HFFc6 (cell line): ENCODE results near the gene NCAM2. TPM values are rescaled to one million over a fixed set of nuclear protein-coding genes. Genes with fewer than 3 reads are reported as not detected.

Experiments
- DNase-seq: peaks from one replicate; pipeline ENCODE4 v3.0.0-alpha.2; 2018
- H3K27ac Mint-ChIP-seq: 2 replicates; pipeline ENCODE4 v1.8.0; 2020; ENCODE audit warnings: mild to moderate bottlenecking, mixed read lengths
- H3K27me3 Mint-ChIP-seq: 2 replicates; pipeline ENCODE4 v1.8.0; 2021; ENCODE audit warnings: mild to moderate bottlenecking, moderate library complexity, mixed read lengths; ENCODE audit not compliant: insufficient read depth
- H3K36me3 Mint-ChIP-seq: 2 replicates; pipeline ENCODE4 v1.8.0; 2021; ENCODE audit warnings: low read depth, mixed read lengths
- H3K4me1 Mint-ChIP-seq: 2 replicates; pipeline ENCODE4 v1.8.0; 2020; ENCODE audit warnings: low read depth, mixed read lengths
- H3K4me3 Mint-ChIP-seq: 2 replicates; pipeline ENCODE4 v1.8.0; 2020; ENCODE audit warnings: mild to moderate bottlenecking, moderate library complexity, mixed read lengths
- H3K9me3 Mint-ChIP-seq: 2 replicates; pipeline ENCODE4 v1.8.0; 2020; ENCODE audit warnings: mild to moderate bottlenecking, mixed read lengths
- total RNA-seq, 6 experiments: library from RNA; stranded (reverse); fragmentation: NEBNext Ultra II Directional; extraction: Animal tissue kit (Norgen Biotek cat#: 25700); gene quantifications; 2 replicates in 1 of 6; 3 replicates in 5 of 6; pipeline ENCODE4 v1.2.3, GENCODE V29; 2021
- TF ChIP-seq, protein P1 (sequence below): fragments of 200-600 bp; sonication (generic); IDR thresholded peaks from 2 replicates; pipeline ENCODE4 v1.5.0; 2021; ENCODE audit warnings: antibody characterized with exemption, mild to moderate bottlenecking

Gene NCAM2
- total RNA-seq, 6 experiments from 2014 or later: 2.2 to 10.2 (median 8.8) TPM

DNA sequence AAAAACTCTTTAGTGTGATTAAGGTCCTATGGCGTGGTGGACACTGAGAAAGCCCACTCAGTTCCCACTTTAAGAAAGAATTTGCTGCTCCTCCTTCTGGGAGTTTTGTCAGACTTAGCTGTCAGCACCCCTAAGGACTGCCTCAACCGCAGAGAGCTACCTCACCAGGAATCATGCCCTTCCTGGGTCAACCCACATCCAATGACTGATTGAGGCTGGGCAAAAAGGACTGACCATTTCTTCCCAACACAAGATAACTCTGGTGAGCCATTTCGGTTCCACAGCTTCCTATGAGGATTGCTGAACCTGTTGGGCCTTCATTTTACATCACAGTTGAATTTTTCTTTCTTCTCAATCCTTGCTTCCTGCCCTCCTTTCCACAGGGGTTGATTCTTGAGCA is 197.9 kb downstream of the NCAM2 start:
- Mint-ChIP-seq H3K36me3 (no peaks in the 10 kb centered on the region), H3K9me3 (no peaks in the 10 kb centered on the region), H3K4me3 (no peak overlapping the region), H3K4me1 (peaks cover 32% of the 10 kb centered on the region), H3K27me3 (peaks cover 3% of the 10 kb centered on the region), H3K27ac (no peak overlapping the region)
- no peak for DNase-seq
- TF ChIP-seq, protein P1, sequence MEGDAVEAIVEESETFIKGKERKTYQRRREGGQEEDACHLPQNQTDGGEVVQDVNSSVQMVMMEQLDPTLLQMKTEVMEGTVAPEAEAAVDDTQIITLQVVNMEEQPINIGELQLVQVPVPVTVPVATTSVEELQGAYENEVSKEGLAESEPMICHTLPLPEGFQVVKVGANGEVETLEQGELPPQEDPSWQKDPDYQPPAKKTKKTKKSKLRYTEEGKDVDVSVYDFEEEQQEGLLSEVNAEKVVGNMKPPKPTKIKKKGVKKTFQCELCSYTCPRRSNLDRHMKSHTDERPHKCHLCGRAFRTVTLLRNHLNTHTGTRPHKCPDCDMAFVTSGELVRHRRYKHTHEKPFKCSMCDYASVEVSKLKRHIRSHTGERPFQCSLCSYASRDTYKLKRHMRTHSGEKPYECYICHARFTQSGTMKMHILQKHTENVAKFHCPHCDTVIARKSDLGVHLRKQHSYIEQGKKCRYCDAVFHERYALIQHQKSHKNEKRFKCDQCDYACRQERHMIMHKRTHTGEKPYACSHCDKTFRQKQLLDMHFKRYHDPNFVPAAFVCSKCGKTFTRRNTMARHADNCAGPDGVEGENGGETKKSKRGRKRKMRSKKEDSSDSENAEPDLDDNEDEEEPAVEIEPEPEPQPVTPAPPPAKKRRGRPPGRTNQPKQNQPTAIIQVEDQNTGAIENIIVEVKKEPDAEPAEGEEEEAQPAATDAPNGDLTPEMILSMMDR: no peak

DNA sequence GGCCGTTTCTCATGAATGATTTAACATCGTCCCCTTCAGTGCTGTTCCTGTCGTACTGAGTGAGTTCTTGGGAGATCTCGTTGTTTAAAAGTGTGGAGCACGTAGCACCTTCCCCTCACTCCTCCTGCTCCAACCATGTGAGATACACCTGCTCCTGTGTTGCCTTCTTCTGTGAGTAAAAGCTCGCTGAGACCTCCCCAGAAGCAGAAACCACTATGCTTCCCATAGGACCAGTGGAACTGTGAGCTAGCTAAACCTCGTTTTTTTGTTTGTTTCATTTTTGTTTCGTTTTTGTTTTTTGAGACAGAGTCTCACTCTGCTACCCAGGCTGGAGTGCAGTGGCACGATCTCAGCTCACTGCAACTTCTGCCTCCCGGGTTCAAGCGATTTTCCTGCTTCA is 198.6 kb downstream of the NCAM2 start:
- Mint-ChIP-seq H3K36me3 (no peaks in the 10 kb centered on the region; the same call in 1 of the 2 replicates), H3K27me3 (peaks cover 3% of the 10 kb centered on the region), H3K4me1 (peaks cover 40% of the 10 kb centered on the region), H3K9me3 (no peaks in the 10 kb centered on the region), H3K27ac (no peak overlapping the region), H3K4me3 (no peak overlapping the region)
- DNase-seq: no peak
- TF ChIP-seq, protein P1: no peak

GRCh38 chr21:21199342-21200102 is 201.3 kb downstream of the NCAM2 start:
- no peaks in the 10 kb centered on the region; the same call in 1 of the 2 replicates for H3K36me3 Mint-ChIP-seq
- peak overlapping the region; percentile 77 for H3K4me3 Mint-ChIP-seq
- no peak for DNase-seq
- H3K4me1 Mint-ChIP-seq: peaks cover 42% of the 10 kb centered on the region
- peaks cover 3% of the 10 kb centered on the region for H3K27me3 Mint-ChIP-seq
- TF ChIP-seq, protein P1: no peak
- peak overlapping the region; percentile 98 for H3K27ac Mint-ChIP-seq
- H3K9me3 Mint-ChIP-seq: no peaks in the 10 kb centered on the region

GRCh38 chr21:21200103-21200938 is 202.1 kb downstream of the NCAM2 start:
- peaks cover 42% of the 10 kb centered on the region for H3K4me1 Mint-ChIP-seq
- H3K4me3 Mint-ChIP-seq: peak overlapping the region; percentile 77
- TF ChIP-seq, protein P1: no peak
- peak; percentile 95 for DNase-seq
- peaks cover 3% of the 10 kb centered on the region for H3K27me3 Mint-ChIP-seq
- H3K27ac Mint-ChIP-seq: peak overlapping the region; percentile 98
- no peaks in the 10 kb centered on the region for H3K9me3 Mint-ChIP-seq
- no peaks in the 10 kb centered on the region; the same call in 1 of the 2 replicates for H3K36me3 Mint-ChIP-seq

- H3K27me3 Mint-ChIP-seq: peaks cover 3% of the 10 kb centered on the region
- peaks cover 41% of the 10 kb centered on the region for H3K4me1 Mint-ChIP-seq
- TF ChIP-seq, protein P1: no peak
- H3K9me3 Mint-ChIP-seq: no peaks in the 10 kb centered on the region
- peak overlapping the region; percentile 98 for H3K27ac Mint-ChIP-seq
- peak overlapping the region; percentile 77 for H3K4me3 Mint-ChIP-seq
- no peak for DNase-seq
- no peaks in the 10 kb centered on the region; the same call in 1 of the 2 replicates for H3K36me3 Mint-ChIP-seq
Measured at GRCh38 chr21:21200939-21201615, 202.9 kb downstream of the NCAM2 start.
